Activated naive CD4-positive, alpha-beta T cell treated with anti-CD3 and anti-CD28 coated beads, Interleukin-2, amount 50 U/mL, for 24 hours (primary cell): ENCODE data around the gene ABI2.

Experiments
- H3K27ac Mint-ChIP-seq: one replicate; pipeline ENCODE4 v1.8.0; 2021; ENCODE audit warnings: mild to moderate bottlenecking, mixed read lengths
- H3K27me3 Mint-ChIP-seq: one replicate; pipeline ENCODE4 v1.8.0; 2021; ENCODE audit warnings: mixed read lengths
- H3K36me3 Mint-ChIP-seq: one replicate; pipeline ENCODE4 v1.8.0; 2021; ENCODE audit warnings: mixed read lengths
- H3K4me1 Mint-ChIP-seq: one replicate; pipeline ENCODE4 v1.8.0; 2021; ENCODE audit warnings: mixed read lengths
- H3K4me3 Mint-ChIP-seq: one replicate; pipeline ENCODE4 v1.8.0; 2021; ENCODE audit warnings: mild to moderate bottlenecking, mixed read lengths
- H3K9me3 Mint-ChIP-seq: one replicate; pipeline ENCODE4 v1.8.0; 2021; ENCODE audit warnings: mixed read lengths

Gene ABI2

DNA sequence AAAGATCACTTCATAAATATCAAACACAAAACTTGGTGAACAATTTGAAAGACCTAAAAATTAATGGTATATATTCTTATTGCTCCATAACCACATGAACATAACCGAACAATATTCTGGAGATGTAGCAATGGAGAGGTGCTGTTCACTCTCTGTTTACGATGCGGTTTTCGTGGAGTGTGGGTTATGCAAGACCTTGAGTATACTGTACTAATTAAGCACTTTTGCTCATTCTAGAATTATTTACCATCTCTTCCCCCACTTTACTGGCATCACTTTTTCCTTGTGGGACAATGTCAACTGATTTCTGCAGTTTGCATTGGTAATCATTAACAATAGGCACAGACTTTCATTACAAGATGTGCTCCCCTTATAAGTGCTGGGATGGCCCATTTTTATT lies 109.3 kb downstream of the ABI2 start:
- H3K27ac Mint-ChIP-seq: no peak overlapping the region
- peaks cover 12% of the 10 kb centered on the region for H3K36me3 Mint-ChIP-seq
- H3K4me1 Mint-ChIP-seq: peaks cover 4% of the 10 kb centered on the region
- no peaks in the 10 kb centered on the region for H3K27me3 Mint-ChIP-seq
- H3K4me3 Mint-ChIP-seq: no peak overlapping the region
- H3K9me3 Mint-ChIP-seq: no peaks in the 10 kb centered on the region

- Mint-ChIP-seq H3K36me3 (peaks cover 10% of the 10 kb centered on the region), H3K27me3 (no peaks in the 10 kb centered on the region), H3K27ac (no peak overlapping the region), H3K4me1 (peaks cover 4% of the 10 kb centered on the region), H3K9me3 (no peaks in the 10 kb centered on the region), H3K4me3 (no peak overlapping the region)
These were observed 110.3 kb downstream of the ABI2 start for GRCh38 chr2:203438528-203438927.

DNA sequence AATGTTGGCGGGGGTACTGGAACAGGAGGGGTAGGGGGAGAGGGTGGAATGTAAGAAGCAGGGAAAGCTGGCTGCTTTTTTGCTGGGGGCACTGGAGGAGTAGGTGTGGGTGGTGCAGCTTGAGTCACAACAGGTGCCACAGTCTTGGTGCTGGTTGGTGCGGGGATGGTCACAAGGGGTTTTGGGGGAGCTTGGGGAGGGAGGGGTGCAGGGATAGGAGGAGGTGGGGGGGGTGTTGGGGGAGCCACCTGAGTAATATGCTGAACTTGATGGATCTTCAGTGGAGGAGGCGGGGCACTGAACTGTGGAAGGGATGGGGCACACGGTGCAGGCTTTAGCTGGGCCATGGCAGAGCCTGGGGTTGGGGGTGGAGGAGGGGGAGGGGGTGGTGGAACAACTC lies 112.5 kb downstream of the ABI2 start:
- Mint-ChIP-seq H3K27ac (no peak overlapping the region), H3K4me3 (no peak overlapping the region), H3K9me3 (no peaks in the 10 kb centered on the region), H3K27me3 (no peaks in the 10 kb centered on the region), H3K36me3 (peaks cover 16% of the 10 kb centered on the region), H3K4me1 (peaks cover 4% of the 10 kb centered on the region)

DNA sequence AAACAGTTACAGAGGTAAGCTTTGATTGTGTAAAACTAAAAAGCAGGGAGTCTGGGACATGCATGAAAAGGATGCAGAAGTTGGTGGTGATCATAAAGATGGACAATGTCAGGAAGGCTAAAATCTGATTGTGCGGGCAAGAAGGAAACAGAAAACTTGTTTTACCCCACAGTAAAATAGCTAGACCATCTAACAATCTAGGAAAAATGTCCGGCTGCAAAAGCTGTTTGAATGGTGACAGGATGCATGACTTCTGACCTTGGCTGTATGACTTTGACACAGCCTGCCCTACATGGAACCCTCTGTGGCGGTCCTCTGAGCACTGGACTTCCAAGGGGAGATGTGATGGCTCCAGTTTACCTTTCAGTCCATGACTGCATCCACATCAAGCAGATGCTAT lies 113.3 kb downstream of the ABI2 start:
- Mint-ChIP-seq H3K27ac (no peak overlapping the region), H3K9me3 (no peaks in the 10 kb centered on the region), H3K36me3 (peaks cover 18% of the 10 kb centered on the region), H3K27me3 (no peaks in the 10 kb centered on the region), H3K4me1 (peaks cover 4% of the 10 kb centered on the region), H3K4me3 (no peak overlapping the region)

DNA sequence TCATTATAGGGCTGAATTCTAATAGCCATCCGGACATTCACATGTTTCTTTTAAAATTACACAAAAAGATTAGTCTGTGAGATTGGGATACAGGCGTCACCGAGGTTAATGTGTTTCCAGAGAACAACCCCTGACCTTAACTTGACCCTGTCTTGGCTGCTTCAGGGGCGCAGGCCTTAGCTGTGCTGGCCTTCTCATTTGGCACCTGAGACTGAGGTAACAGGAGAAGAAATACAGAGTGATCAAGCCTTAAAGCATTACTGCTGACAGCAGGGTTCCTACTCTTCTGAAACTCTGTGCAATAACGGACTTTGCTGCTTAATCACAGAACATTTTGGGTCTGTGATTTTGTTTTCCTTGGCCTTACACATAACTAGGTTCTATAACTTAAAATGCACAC lies 114.3 kb downstream of the ABI2 start:
- H3K36me3 Mint-ChIP-seq: peaks cover 16% of the 10 kb centered on the region
- H3K4me3 Mint-ChIP-seq: no peak overlapping the region
- H3K27me3 Mint-ChIP-seq: no peaks in the 10 kb centered on the region
- peaks cover 4% of the 10 kb centered on the region for H3K4me1 Mint-ChIP-seq
- peak overlapping the region; percentile 12 for H3K27ac Mint-ChIP-seq
- no peaks in the 10 kb centered on the region for H3K9me3 Mint-ChIP-seq

GRCh38 chr2:203444738-203445137 lies 116.5 kb downstream of the ABI2 start:
- H3K4me1 Mint-ChIP-seq: no peaks in the 10 kb centered on the region
- H3K9me3 Mint-ChIP-seq: no peaks in the 10 kb centered on the region
- H3K27ac Mint-ChIP-seq: no peak overlapping the region
- no peaks in the 10 kb centered on the region for H3K27me3 Mint-ChIP-seq
- peaks cover 12% of the 10 kb centered on the region for H3K36me3 Mint-ChIP-seq
- no peak overlapping the region for H3K4me3 Mint-ChIP-seq

DNA sequence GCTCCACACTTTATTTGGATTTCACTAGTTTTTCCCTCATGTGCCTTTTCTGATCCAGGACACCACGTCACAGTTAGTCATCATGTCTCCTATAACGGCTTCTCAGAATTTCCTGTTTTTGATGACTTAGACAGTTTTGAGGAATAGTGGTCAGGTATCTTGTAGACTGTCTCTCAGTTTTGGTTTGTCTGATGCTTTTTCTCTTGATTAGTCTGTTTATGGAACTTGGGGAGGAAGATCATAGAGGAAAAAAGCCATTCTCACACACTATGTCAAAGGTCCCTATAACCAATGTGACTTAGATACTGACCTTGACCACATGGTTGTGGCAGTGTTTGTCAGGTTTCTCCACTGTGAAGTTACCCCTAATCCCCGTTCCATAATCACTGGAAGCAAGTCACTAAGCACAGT lies 117.9 kb downstream of the ABI2 start:
- Mint-ChIP-seq H3K9me3 (no peaks in the 10 kb centered on the region), H3K4me3 (no peak overlapping the region), H3K36me3 (peaks cover 12% of the 10 kb centered on the region), H3K4me1 (no peaks in the 10 kb centered on the region), H3K27ac (no peak overlapping the region), H3K27me3 (no peaks in the 10 kb centered on the region)

- no peaks in the 10 kb centered on the region for H3K27me3 Mint-ChIP-seq
- H3K9me3 Mint-ChIP-seq: no peaks in the 10 kb centered on the region
- no peaks in the 10 kb centered on the region for H3K4me1 Mint-ChIP-seq
- peaks cover 9% of the 10 kb centered on the region for H3K36me3 Mint-ChIP-seq
- H3K27ac Mint-ChIP-seq: no peak overlapping the region
- no peak overlapping the region for H3K4me3 Mint-ChIP-seq
These were observed 118.6 kb downstream of the ABI2 start for GRCh38 chr2:203446780-203447179.

- peaks cover 9% of the 10 kb centered on the region for H3K36me3 Mint-ChIP-seq
These were observed 122.4 kb downstream of the ABI2 start for GRCh38 chr2:203450561-203450960.

DNA sequence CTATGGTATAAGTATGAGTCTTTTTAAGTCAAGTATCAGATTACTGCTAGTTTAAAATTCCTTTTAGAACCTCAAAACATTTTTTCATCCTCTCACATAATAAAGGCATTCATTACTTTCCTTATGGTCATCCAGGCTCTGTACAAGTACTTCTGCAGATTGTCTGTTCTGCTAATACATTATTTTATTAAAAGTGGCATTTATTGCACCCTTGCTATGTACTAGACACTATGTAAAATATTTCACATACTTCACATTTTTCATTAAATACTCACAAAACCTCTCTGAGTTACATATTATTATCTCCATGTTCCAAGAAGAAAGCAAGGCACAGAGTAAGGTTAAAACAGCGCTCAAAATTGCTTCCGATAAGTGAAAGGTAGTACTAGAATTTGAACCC lies 122.8 kb downstream of the ABI2 start:
- no peaks in the 10 kb centered on the region for H3K9me3 Mint-ChIP-seq
- no peaks in the 10 kb centered on the region for H3K27me3 Mint-ChIP-seq
- H3K4me1 Mint-ChIP-seq: peaks cover 6% of the 10 kb centered on the region
- no peak overlapping the region for H3K27ac Mint-ChIP-seq
- peaks cover 9% of the 10 kb centered on the region for H3K36me3 Mint-ChIP-seq
- H3K4me3 Mint-ChIP-seq: no peak overlapping the region

More at GRCh38 chr2:203450561-203450960, 122.4 kb downstream of the ABI2 start:
- Mint-ChIP-seq H3K9me3 (no peaks in the 10 kb centered on the region), H3K4me3 (no peak overlapping the region), H3K27ac (no peak overlapping the region), H3K4me1 (peaks cover 6% of the 10 kb centered on the region), H3K27me3 (no peaks in the 10 kb centered on the region)

DNA sequence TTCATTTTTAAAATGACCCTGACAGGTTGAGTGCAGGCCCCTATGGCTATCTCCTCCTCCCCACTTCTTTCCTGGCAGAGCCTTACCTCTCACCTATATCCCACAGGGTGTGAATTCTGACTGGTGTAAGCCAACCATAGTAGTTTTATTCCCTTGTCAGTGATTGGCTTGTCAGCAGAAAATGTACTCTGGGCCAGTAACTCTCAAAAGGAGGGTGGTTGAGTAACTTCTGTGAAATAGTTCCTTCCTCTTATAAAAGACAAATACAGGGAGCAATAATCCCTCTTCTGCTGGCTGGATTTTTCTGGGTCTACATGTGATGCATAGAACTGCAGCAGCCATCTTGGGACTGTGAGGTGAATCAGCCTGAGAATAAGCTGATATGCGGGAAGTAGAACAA lies 123.5 kb downstream of the ABI2 start:
- Mint-ChIP-seq H3K27ac (no peak overlapping the region), H3K4me3 (no peak overlapping the region), H3K36me3 (peaks cover 7% of the 10 kb centered on the region), H3K4me1 (peaks cover 6% of the 10 kb centered on the region), H3K9me3 (no peaks in the 10 kb centered on the region), H3K27me3 (no peaks in the 10 kb centered on the region)

DNA sequence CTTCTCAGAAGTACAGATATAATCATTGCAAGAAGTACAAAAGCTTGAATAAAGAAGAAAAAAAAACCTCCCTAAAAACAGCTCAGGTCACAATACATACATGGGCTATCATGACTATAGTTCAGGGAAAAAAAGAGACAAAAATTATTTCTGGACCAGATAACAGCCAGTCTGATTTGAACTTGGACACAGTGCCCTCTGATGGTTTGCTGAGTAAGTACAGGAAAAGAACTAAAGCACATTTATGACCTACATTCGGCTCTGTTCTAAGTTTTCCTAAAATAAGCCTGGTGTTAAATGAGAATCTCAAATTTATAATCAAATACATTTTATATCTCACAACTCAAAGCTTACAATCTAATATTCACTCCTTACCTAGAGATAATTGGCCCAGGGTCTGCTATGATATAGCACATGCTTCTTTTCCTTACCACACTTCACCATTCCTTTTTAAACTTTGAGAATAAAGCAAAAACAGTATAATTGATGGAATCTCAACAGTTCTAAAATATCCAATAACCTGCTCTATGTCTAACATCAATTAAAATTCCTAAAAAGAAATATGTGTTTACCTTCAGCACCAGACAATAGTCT lies 125.8 kb downstream of the ABI2 start:
- Mint-ChIP-seq H3K36me3 (peaks cover 8% of the 10 kb centered on the region), H3K27me3 (no peaks in the 10 kb centered on the region), H3K4me3 (no peak overlapping the region), H3K4me1 (peaks cover 6% of the 10 kb centered on the region), H3K9me3 (no peaks in the 10 kb centered on the region), H3K27ac (peak overlapping the region; percentile 62)

GRCh38 chr2:203455209-203455608 lies 127.0 kb downstream of the ABI2 start:
- no peaks in the 10 kb centered on the region for H3K9me3 Mint-ChIP-seq
- no peak overlapping the region for H3K4me3 Mint-ChIP-seq
- peaks cover 11% of the 10 kb centered on the region for H3K36me3 Mint-ChIP-seq
- no peak overlapping the region for H3K27ac Mint-ChIP-seq
- H3K27me3 Mint-ChIP-seq: no peaks in the 10 kb centered on the region
- H3K4me1 Mint-ChIP-seq: peaks cover 6% of the 10 kb centered on the region

GRCh38 chr2:203461746-203462145 lies 133.6 kb downstream of the ABI2 start:
- Mint-ChIP-seq H3K4me3 (no peak overlapping the region), H3K4me1 (no peaks in the 10 kb centered on the region), H3K36me3 (peaks cover 7% of the 10 kb centered on the region), H3K9me3 (no peaks in the 10 kb centered on the region), H3K27ac (no peak overlapping the region), H3K27me3 (no peaks in the 10 kb centered on the region)

DNA sequence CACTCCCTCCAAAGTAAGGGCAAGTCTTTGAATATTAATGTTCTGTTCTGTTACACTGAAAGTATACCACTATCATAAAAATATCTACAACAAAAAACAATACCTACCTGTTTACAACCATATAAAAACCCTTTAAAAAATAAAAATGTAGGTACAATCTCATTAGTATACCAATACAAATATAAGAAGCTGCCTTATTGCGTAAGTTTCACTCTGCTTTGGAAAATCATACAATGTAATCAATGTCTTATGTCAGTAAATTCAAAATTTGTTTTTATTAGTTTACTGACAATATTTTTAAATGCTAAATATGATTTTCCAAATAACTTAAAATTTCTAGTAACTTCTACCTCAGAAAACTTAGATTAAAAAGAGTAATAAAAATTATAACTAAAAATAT lies 134.1 kb downstream of the ABI2 start:
- Mint-ChIP-seq H3K36me3 (peaks cover 7% of the 10 kb centered on the region), H3K27ac (no peak overlapping the region), H3K4me1 (no peaks in the 10 kb centered on the region), H3K4me3 (no peak overlapping the region), H3K9me3 (no peaks in the 10 kb centered on the region), H3K27me3 (no peaks in the 10 kb centered on the region)

DNA sequence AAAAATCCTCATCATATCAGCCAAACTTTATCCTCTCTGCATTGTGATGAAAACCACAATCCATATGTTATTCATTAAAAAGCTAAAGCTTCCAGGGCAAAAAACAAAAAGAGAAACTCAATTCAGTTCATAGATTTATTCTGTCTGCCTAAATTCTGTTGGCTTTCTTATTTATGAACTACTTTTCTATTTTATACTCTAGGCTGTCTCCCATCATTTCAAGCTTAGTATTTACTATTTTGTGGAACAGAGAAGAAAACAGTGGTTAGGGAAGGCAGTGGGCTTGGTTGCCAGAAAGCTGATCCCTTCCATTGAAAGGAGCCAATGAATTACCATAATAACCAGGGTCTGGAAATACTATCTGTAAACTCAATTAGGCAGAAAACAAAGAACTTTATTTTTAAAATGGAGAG lies 135.1 kb downstream of the ABI2 start:
- Mint-ChIP-seq H3K27ac (no peak overlapping the region), H3K9me3 (no peaks in the 10 kb centered on the region), H3K36me3 (peaks cover 7% of the 10 kb centered on the region), H3K4me3 (no peak overlapping the region), H3K27me3 (no peaks in the 10 kb centered on the region), H3K4me1 (no peaks in the 10 kb centered on the region)

DNA sequence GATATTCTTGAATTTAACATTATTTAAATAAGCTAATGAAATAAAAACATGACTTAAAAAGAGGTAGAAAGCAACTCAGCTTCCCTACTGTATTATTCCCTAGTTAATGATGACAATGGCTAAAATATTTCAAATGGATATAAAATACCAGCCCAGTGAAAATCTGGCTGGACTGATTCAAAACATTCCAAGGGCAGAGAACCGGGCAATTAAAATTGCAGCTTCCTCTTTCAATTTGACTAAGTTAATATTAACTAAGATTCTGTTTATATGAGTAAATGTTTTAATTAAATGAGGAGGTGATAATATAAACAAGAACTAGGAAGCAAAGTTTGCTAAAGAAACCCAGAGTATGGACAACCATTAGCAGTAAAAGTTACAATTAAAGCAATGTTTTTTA lies 141.4 kb downstream of the ABI2 start:
- no peaks in the 10 kb centered on the region for H3K9me3 Mint-ChIP-seq
- H3K36me3 Mint-ChIP-seq: peaks cover 2% of the 10 kb centered on the region
- no peaks in the 10 kb centered on the region for H3K27me3 Mint-ChIP-seq
- no peak overlapping the region for H3K27ac Mint-ChIP-seq
- H3K4me1 Mint-ChIP-seq: no peaks in the 10 kb centered on the region
- H3K4me3 Mint-ChIP-seq: no peak overlapping the region
